ENCODE measurements around the gene ALDH3A1.
A peak's percentile ranks its signal among the peaks of the same experiment; 100 is the strongest.
"Not testable (repeated sequence)": the region's sequence is repeated elsewhere in the genome, so short reads cannot be mapped to it uniquely, and the experiment has no call there.

ALDH3A1 gene

GRCh38 chr17:19747829-19748806, at the start of gene ALDH3A1:
Gene ALDH3A1, minus strand, starts transcription at chr17:19748298. Its CDS starts 3,169 bp downstream, at chr17:19745129.
- no peak for DNase-seq

- DNase-seq = no peak
Measured at GRCh38 chr17:19796457-19796856, 48.4 kb upstream of the ALDH3A1 start.

GRCh38 chr17:19791918-19792550, 43.9 kb upstream of the ALDH3A1 start:
- DNase-seq = no peak

- no peak for DNase-seq
Measured at GRCh38 chr17:19787733-19788357, 39.7 kb upstream of the ALDH3A1 start.

- no peak for DNase-seq
Measured at GRCh38 chr17:19785854-19786253, 37.8 kb upstream of the ALDH3A1 start.

- no peak for DNase-seq
Measured at GRCh38 chr17:19781488-19782458, 33.7 kb upstream of the ALDH3A1 start.

GRCh38 chr17:19780846-19781245, 32.7 kb upstream of the ALDH3A1 start:
- DNase-seq = no peak

GRCh38 chr17:19773534-19773933, 25.4 kb upstream of the ALDH3A1 start:
- no peak for DNase-seq

GRCh38 chr17:19771971-19772630, 24.0 kb upstream of the ALDH3A1 start:
- no peak for DNase-seq

GRCh38 chr17:19770985-19771735, 23.1 kb upstream of the ALDH3A1 start:
- DNase-seq = no peak

- no peak for DNase-seq
Measured at GRCh38 chr17:19769946-19770652, 22.0 kb upstream of the ALDH3A1 start.

- DNase-seq = no peak
Measured at GRCh38 chr17:19768046-19768782, 20.1 kb upstream of the ALDH3A1 start.

- DNase-seq = peak; percentile 22
Measured at GRCh38 chr17:19766421-19767270, 18.5 kb upstream of the ALDH3A1 start.

- no peak for DNase-seq
Measured at GRCh38 chr17:19766016-19766415, 17.9 kb upstream of the ALDH3A1 start.

GRCh38 chr17:19763991-19764390, 15.9 kb upstream of the ALDH3A1 start:
- not testable (repeated sequence) for DNase-seq

GRCh38 chr17:19763416-19763815, 15.3 kb upstream of the ALDH3A1 start:
- DNase-seq = no peak

GRCh38 chr17:19762515-19762961, 14.4 kb upstream of the ALDH3A1 start:
- peak; percentile 17 for DNase-seq

- no peak for DNase-seq
Measured at GRCh38 chr17:19760746-19761145, 12.6 kb upstream of the ALDH3A1 start.
